ENCODE results near the gene ZBTB16. TPM values are rescaled to one million over a fixed set of nuclear protein-coding genes. Genes with fewer than 3 reads are reported as not detected.

Gene ZBTB16
- total and polyA plus RNA-seq, 2 experiments from 2014 or later, result 0.29 to 1.4 TPM

DNA sequence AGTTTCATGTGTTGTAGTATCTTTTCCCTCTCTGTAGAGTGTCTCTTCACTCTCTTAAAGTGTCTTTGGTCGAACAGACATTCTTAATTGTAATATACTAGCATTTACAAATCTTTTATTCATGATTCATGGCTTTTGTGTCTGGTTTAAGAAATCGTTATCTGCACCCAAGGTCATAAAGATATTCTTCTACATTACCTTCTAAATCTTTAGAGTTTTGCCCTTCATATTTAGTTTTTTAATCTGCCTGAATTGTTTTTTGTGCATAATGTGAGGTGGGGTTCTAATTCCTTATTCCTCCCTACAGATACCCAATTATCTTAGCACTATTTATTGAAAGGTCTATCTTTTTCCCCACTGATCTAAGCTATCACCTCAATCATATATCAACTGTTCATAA, 227.6 kb downstream of the ZBTB16 start:
- peaks cover 20% of the 10 kb centered on the region; the same call in 2 of the 3 replicates for H3K4me1 Mint-ChIP-seq

More for the DNA sequence above, 227.6 kb downstream of the ZBTB16 start:
- TF ChIP-seq, protein P1, sequence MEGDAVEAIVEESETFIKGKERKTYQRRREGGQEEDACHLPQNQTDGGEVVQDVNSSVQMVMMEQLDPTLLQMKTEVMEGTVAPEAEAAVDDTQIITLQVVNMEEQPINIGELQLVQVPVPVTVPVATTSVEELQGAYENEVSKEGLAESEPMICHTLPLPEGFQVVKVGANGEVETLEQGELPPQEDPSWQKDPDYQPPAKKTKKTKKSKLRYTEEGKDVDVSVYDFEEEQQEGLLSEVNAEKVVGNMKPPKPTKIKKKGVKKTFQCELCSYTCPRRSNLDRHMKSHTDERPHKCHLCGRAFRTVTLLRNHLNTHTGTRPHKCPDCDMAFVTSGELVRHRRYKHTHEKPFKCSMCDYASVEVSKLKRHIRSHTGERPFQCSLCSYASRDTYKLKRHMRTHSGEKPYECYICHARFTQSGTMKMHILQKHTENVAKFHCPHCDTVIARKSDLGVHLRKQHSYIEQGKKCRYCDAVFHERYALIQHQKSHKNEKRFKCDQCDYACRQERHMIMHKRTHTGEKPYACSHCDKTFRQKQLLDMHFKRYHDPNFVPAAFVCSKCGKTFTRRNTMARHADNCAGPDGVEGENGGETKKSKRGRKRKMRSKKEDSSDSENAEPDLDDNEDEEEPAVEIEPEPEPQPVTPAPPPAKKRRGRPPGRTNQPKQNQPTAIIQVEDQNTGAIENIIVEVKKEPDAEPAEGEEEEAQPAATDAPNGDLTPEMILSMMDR (conservative IDR thresholded peaks at IDR 0.05; ENCODE audit: low read depth in 2 of 2), result no peak
- TF ChIP-seq NANOG (IDR thresholded peaks at IDR 0.05; ENCODE audit: borderline replicate concordance), result no peak
- TF ChIP-seq EZH2 (IDR thresholded peaks at IDR 0.05; ENCODE audit: low read depth, unreplicated experiment), result no peak
- no peak for TF ChIP-seq POLR2AphosphoS5 (IDR thresholded peaks at IDR 0.05; ENCODE audit: low read depth)
- TF ChIP-seq, protein P2, sequence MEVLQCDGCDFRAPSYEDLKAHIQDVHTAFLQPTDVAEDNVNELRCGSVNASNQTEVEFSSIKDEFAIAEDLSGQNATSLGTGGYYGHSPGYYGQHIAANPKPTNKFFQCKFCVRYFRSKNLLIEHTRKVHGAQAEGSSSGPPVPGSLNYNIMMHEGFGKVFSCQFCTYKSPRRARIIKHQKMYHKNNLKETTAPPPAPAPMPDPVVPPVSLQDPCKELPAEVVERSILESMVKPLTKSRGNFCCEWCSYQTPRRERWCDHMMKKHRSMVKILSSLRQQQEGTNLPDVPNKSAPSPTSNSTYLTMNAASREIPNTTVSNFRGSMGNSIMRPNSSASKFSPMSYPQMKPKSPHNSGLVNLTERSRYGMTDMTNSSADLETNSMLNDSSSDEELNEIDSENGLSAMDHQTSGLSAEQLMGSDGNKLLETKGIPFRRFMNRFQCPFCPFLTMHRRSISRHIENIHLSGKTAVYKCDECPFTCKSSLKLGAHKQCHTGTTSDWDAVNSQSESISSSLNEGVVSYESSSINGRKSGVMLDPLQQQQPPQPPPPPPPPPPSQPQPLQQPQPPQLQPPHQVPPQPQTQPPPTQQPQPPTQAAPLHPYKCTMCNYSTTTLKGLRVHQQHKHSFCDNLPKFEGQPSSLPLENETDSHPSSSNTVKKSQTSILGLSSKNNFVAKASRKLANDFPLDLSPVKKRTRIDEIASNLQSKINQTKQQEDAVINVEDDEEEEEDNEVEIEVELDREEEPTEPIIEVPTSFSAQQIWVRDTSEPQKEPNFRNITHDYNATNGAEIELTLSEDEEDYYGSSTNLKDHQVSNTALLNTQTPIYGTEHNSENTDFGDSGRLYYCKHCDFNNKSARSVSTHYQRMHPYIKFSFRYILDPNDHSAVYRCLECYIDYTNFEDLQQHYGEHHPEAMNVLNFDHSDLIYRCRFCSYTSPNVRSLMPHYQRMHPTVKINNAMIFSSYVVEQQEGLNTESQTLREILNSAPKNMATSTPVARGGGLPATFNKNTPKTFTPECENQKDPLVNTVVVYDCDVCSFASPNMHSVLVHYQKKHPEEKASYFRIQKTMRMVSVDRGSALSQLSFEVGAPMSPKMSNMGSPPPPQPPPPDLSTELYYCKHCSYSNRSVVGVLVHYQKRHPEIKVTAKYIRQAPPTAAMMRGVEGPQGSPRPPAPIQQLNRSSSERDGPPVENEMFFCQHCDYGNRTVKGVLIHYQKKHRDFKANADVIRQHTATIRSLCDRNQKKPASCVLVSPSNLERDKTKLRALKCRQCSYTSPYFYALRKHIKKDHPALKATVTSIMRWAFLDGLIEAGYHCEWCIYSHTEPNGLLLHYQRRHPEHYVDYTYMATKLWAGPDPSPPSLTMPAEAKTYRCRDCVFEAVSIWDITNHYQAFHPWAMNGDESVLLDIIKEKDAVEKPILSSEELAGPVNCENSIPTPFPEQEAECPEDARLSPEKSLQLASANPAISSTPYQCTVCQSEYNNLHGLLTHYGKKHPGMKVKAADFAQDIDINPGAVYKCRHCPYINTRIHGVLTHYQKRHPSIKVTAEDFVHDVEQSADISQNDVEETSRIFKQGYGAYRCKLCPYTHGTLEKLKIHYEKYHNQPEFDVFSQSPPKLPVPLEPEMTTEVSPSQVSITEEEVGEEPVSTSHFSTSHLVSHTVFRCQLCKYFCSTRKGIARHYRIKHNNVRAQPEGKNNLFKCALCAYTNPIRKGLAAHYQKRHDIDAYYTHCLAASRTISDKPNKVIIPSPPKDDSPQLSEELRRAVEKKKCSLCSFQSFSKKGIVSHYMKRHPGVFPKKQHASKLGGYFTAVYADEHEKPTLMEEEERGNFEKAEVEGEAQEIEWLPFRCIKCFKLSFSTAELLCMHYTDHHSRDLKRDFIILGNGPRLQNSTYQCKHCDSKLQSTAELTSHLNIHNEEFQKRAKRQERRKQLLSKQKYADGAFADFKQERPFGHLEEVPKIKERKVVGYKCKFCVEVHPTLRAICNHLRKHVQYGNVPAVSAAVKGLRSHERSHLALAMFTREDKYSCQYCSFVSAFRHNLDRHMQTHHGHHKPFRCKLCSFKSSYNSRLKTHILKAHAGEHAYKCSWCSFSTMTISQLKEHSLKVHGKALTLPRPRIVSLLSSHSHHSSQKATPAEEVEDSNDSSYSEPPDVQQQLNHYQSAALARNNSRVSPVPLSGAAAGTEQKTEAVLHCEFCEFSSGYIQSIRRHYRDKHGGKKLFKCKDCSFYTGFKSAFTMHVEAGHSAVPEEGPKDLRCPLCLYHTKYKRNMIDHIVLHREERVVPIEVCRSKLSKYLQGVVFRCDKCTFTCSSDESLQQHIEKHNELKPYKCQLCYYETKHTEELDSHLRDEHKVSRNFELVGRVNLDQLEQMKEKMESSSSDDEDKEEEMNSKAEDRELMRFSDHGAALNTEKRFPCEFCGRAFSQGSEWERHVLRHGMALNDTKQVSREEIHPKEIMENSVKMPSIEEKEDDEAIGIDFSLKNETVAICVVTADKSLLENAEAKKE (CRISPR knock-in tag; IDR thresholded peaks at IDR 0.05), result no peak
- no peak overlapping the region for H2AFZ ChIP-seq
- no peak overlapping the region for H3K27ac ChIP-seq (ENCODE audit: low read depth)
- no peak for ATAC-seq
- no peaks in the 10 kb centered on the region for H3K79me2 ChIP-seq (replicated peaks; ENCODE audit: insufficient read depth)
- no peaks in the 10 kb centered on the region for H3K27me3 Mint-ChIP-seq (ENCODE audit: insufficient read depth, low read depth, poor library complexity)
- H3K9me3 Mint-ChIP-seq, result no peaks in the 10 kb centered on the region
- no peak overlapping the region for H3K4me3 ChIP-seq
- no peak for DNase-seq (ENCODE audit: low spot score)
- H4K20me1 ChIP-seq (replicated peaks; ENCODE audit: insufficient read depth), result no peaks in the 10 kb centered on the region
- H3K9me2 ChIP-seq (ENCODE audit: insufficient read depth), result no peaks in the 10 kb centered on the region
- H3F3A ChIP-seq (replicated peaks; ENCODE audit: low read depth), result no peaks in the 10 kb centered on the region
- H3K4me3 Mint-ChIP-seq, result no peak overlapping the region
- no peaks in the 10 kb centered on the region for H3K27me3 ChIP-seq (ENCODE audit: insufficient read depth)
- no peaks in the 10 kb centered on the region for H3K36me3 Mint-ChIP-seq (ENCODE audit: low read depth)
- H3K27ac Mint-ChIP-seq, result no peak overlapping the region
- H3K4me1 ChIP-seq (ENCODE audit: insufficient read depth), result 0 out of 2 replicates have a peak, but pooled peaks cover 13% of the 10 kb centered on the region
- H3K4me2 ChIP-seq, result no peak overlapping the region
- no peaks in the 10 kb centered on the region for H3K36me3 ChIP-seq (ENCODE audit: insufficient read depth)

All from GM23338 (cell line).